Vein endothelial cell (primary cell): ENCODE data around the gene SELENOI. TPM values are rescaled to one million over a fixed set of nuclear protein-coding genes. Genes with fewer than 3 reads are reported as not detected.

Experiments used
- total RNA-seq: library from RNA; depleted of rRNA; stranded (reverse); fragments of >200 nt; gene quantifications from 2 replicates; pipeline ENCODE4 v1.2.3, GENCODE V29; 2012

The SELENOI gene
- 12.1 and 23.3 TPM in 2 replicates for total RNA-seq

GRCh38 chr2:26345545-26346453 lies at the start of gene SELENOI:
SELENOI (plus strand) TSS chr2:26346143; CDS start chr2:26346233, 90 bp downstream.

GRCh38 chr2:26346454-26347053 lies 611 bp downstream of the SELENOI start, which contains the start of gene ADGRF3:
ADGRF3 (minus strand) TSS chr2:26346789; CDS start chr2:26346234, 555 bp downstream.

GRCh38 chr2:26401739-26402541 lies 56.0 kb downstream of the SELENOI start, which contains the start of gene DRC1:
DRC1 (plus strand) TSS chr2:26401920; CDS start chr2:26401990, 70 bp downstream.

Other genes with a start within 250 kb of the SELENOI start
- 1.5 and 7.2 TPM in 2 replicates for gene GAREM2, start 173.1 kb upstream of the SELENOI start, total RNA-seq
- gene HADHA, start 101.5 kb upstream of the SELENOI start, total RNA-seq = 162 and 170 TPM in 2 replicates
- 108 and 111 TPM in 2 replicates for gene HADHB, start 101.2 kb upstream of the SELENOI start, total RNA-seq
- gene ADGRF3, start 646 bp downstream of the SELENOI start, total RNA-seq = under 0.01 and 0.38 TPM in 2 replicates
- 0.29 and 0.33 TPM in 2 replicates for gene DRC1, start 55.8 kb downstream of the SELENOI start, total RNA-seq
- gene OTOF, start 132.0 kb downstream of the SELENOI start, total RNA-seq = 1.4 and 2.3 TPM in 2 replicates